ENCODE data around the gene PROM1. TPM values are rescaled to one million over a fixed set of nuclear protein-coding genes. Genes with fewer than 3 reads are reported as not detected.

PROM1 gene
- polyA plus RNA-seq, 1 donor, result 22.5 TPM

DNA sequence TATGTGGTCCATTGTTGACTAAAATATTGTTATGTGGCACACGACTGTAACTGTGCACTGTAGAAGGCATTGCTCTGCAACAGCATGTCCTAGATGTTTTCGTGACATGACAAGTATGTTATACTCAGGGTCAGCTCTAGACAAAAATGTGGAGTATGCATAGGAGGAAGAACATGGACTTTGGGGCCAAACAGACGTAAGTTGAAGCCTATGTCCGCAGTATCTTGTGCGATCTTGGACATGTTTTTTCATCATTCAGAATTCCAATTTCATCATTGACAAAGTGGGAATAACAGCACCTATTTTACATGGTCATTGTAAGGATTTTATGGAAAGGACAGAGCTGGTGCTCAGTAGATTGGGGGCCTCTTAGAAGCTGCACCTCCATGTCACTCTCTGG lies 27.7 kb upstream of the PROM1 start:
- Histone ChIP-seq H3K4me1 (ENCODE audit: control insufficient read depth, insufficient read depth, low read length) (no peaks in the 10 kb centered on the region), H3K4me3 (ENCODE audit: low read length) (no peak overlapping the region), H3K27me3 (ENCODE audit: control insufficient read depth, insufficient read depth, low read length) (no peaks in the 10 kb centered on the region), H3K27ac (ENCODE audit: low read length) (no peak overlapping the region), H3K9me3 (ENCODE audit: control insufficient read depth, low read depth, low read length) (no peaks in the 10 kb centered on the region), H3K36me3 (ENCODE audit: control insufficient read depth, insufficient read depth, low read length) (no peaks in the 10 kb centered on the region)
- no peak for DNase-seq
- 83% methylated on average over 1 of the region's 5 CpGs for WGBS (ENCODE audit: insufficient coverage, low lambda C conversion rate)

GRCh38 chr4:16110661-16111290 lies 27.0 kb upstream of the PROM1 start:
- DNase-seq, result no peak
- no peaks in the 10 kb centered on the region for H3K27me3 ChIP-seq (ENCODE audit: control insufficient read depth, insufficient read depth, low read length)
- H3K4me1 ChIP-seq (ENCODE audit: control insufficient read depth, insufficient read depth, low read length), result no peaks in the 10 kb centered on the region
- H3K27ac ChIP-seq (ENCODE audit: low read length), result no peak overlapping the region
- no peaks in the 10 kb centered on the region for H3K9me3 ChIP-seq (ENCODE audit: control insufficient read depth, low read depth, low read length)
- WGBS (ENCODE audit: insufficient coverage, low lambda C conversion rate), result no CpG with 5 or more reads among the region's 3 CpGs
- H3K36me3 ChIP-seq (ENCODE audit: control insufficient read depth, insufficient read depth, low read length), result no peaks in the 10 kb centered on the region
- H3K4me3 ChIP-seq (ENCODE audit: low read length), result no peak overlapping the region

DNA sequence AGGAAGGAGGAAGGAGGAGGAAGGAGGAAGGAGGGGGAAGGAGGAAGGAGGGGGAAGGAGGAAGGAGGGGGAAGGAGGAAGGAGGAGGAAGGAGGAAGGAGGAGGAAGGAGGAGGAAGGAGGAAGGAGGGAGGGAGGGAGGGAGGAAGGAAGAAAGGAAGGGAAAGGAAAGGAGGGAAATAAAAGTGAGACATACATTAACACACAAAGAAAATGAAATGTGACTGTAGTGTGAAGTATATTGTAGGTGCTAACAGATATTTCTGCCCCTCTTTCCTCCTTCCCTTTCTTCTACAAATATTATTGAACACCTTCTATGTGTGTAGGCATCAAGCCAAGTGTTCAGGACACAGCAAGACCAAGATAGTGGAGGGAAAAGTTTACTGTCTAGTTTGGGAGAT lies 26.4 kb upstream of the PROM1 start:
- Histone ChIP-seq H3K27me3 (ENCODE audit: control insufficient read depth, insufficient read depth, low read length) (no peaks in the 10 kb centered on the region), H3K9me3 (ENCODE audit: control insufficient read depth, low read depth, low read length) (no peaks in the 10 kb centered on the region), H3K36me3 (ENCODE audit: control insufficient read depth, insufficient read depth, low read length) (no peaks in the 10 kb centered on the region), H3K4me1 (ENCODE audit: control insufficient read depth, insufficient read depth, low read length) (no peaks in the 10 kb centered on the region), H3K4me3 (ENCODE audit: low read length) (no peak overlapping the region), H3K27ac (ENCODE audit: low read length) (no peak overlapping the region)
- DNase-seq, result no peak

- no peaks in the 10 kb centered on the region for H3K36me3 ChIP-seq (ENCODE audit: control insufficient read depth, insufficient read depth, low read length)
- WGBS (ENCODE audit: insufficient coverage, low lambda C conversion rate), result no CpG with 5 or more reads among the region's 6 CpGs
- no peaks in the 10 kb centered on the region for H3K4me1 ChIP-seq (ENCODE audit: control insufficient read depth, insufficient read depth, low read length)
- no peak overlapping the region for H3K27ac ChIP-seq (ENCODE audit: low read length)
- no peak for DNase-seq
- H3K4me3 ChIP-seq (ENCODE audit: low read length), result no peak overlapping the region
- H3K9me3 ChIP-seq (ENCODE audit: control insufficient read depth, low read depth, low read length), result no peaks in the 10 kb centered on the region
- no peaks in the 10 kb centered on the region for H3K27me3 ChIP-seq (ENCODE audit: control insufficient read depth, insufficient read depth, low read length)
Observed at GRCh38 chr4:16109256-16109655, 25.4 kb upstream of the PROM1 start.

- DNase-seq, result no peak
- no CpG with 5 or more reads among the region's 6 CpGs for WGBS (ENCODE audit: insufficient coverage, low lambda C conversion rate)
- no peak overlapping the region for H3K27ac ChIP-seq (ENCODE audit: low read length)
- no peaks in the 10 kb centered on the region for H3K9me3 ChIP-seq (ENCODE audit: control insufficient read depth, low read depth, low read length)
- no peak overlapping the region for H3K4me3 ChIP-seq (ENCODE audit: low read length)
- no peaks in the 10 kb centered on the region for H3K36me3 ChIP-seq (ENCODE audit: control insufficient read depth, insufficient read depth, low read length)
- H3K4me1 ChIP-seq (ENCODE audit: control insufficient read depth, insufficient read depth, low read length), result no peaks in the 10 kb centered on the region
- H3K27me3 ChIP-seq (ENCODE audit: control insufficient read depth, insufficient read depth, low read length), result no peaks in the 10 kb centered on the region
Observed at GRCh38 chr4:16106956-16107355, 23.1 kb upstream of the PROM1 start.

DNA sequence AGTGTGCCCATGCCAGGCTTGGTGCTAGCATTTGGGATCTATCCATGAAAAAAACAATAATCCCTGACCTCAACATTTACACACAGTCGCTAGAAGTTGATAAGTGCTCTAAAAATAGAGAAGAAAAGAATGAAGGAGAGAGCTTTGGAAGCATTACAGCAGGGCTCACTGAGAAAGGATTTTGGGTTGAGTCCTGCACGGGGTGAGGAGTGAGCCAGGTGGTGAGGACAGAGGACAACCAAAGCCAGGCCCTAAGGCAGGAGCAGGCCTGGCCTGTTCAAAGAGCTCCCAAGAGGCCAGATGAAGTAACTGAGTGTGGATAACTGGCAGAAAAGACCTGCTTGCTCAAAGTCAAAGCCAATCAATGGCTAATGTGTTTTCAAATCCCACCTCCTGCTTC lies 20.7 kb upstream of the PROM1 start:
- DNase-seq, result no peak
- Histone ChIP-seq H3K27ac (ENCODE audit: low read length) (no peak overlapping the region), H3K36me3 (ENCODE audit: control insufficient read depth, insufficient read depth, low read length) (no peaks in the 10 kb centered on the region), H3K27me3 (ENCODE audit: control insufficient read depth, insufficient read depth, low read length) (no peaks in the 10 kb centered on the region), H3K4me1 (ENCODE audit: control insufficient read depth, insufficient read depth, low read length) (no peaks in the 10 kb centered on the region), H3K4me3 (ENCODE audit: low read length) (no peak overlapping the region), H3K9me3 (ENCODE audit: control insufficient read depth, low read depth, low read length) (no peaks in the 10 kb centered on the region)
- WGBS (ENCODE audit: insufficient coverage, low lambda C conversion rate), result no CpG with 5 or more reads among the region's 2 CpGs

DNA sequence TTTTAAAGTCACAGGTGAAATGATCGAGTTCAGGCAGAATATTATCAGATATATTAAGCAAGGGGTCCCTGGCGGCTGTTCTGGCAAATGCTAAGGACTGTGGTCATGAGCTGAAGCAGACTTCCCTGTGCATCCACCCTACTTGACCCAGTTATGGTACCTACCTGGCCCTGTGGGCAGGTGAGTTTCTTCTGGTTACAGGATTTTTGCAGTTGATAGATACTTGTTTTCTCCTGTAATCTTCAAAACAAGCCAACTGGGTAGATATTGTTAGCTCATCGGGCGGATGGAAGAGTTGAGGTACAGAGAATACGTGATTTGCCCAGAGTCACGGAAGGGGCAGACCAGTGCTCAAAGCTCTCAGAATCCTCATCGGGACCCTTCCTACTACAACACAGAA lies 18.5 kb upstream of the PROM1 start:
- Histone ChIP-seq H3K9me3 (ENCODE audit: control insufficient read depth, low read depth, low read length) (no peaks in the 10 kb centered on the region), H3K27me3 (ENCODE audit: control insufficient read depth, insufficient read depth, low read length) (no peaks in the 10 kb centered on the region), H3K27ac (ENCODE audit: low read length) (no peak overlapping the region), H3K4me1 (ENCODE audit: control insufficient read depth, insufficient read depth, low read length) (no peaks in the 10 kb centered on the region), H3K36me3 (ENCODE audit: control insufficient read depth, insufficient read depth, low read length) (no peaks in the 10 kb centered on the region), H3K4me3 (ENCODE audit: low read length) (no peak overlapping the region)
- no CpG with 5 or more reads among the region's 7 CpGs for WGBS (ENCODE audit: insufficient coverage, low lambda C conversion rate)
- no peak for DNase-seq

DNA sequence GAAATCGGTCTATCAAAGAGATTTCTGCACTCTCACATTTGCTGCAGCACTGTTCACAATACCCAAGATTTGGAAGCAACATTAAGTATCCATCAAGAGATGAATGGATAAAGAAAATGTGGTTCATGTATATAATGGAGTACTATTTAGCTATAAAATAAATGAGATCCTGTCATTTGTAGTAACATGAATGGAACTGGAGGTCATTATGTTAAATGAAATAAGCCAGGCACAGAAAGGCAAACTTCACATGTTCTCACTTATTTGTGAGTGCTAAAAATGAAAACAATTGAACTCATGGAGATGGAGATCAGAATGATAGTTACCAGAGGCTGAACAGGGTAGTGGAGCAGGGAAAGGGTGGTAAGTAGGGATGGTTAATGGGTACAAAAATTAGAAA lies 17.0 kb upstream of the PROM1 start:
- H3K4me1 ChIP-seq (ENCODE audit: control insufficient read depth, insufficient read depth, low read length), result no peaks in the 10 kb centered on the region
- H3K36me3 ChIP-seq (ENCODE audit: control insufficient read depth, insufficient read depth, low read length), result no peaks in the 10 kb centered on the region
- 100% methylated on average over 1 of the region's 1 CpG for WGBS (ENCODE audit: insufficient coverage, low lambda C conversion rate)
- H3K27me3 ChIP-seq (ENCODE audit: control insufficient read depth, insufficient read depth, low read length), result no peaks in the 10 kb centered on the region
- no peak overlapping the region for H3K4me3 ChIP-seq (ENCODE audit: low read length)
- H3K9me3 ChIP-seq (ENCODE audit: control insufficient read depth, low read depth, low read length), result no peaks in the 10 kb centered on the region
- DNase-seq, result no peak
- H3K27ac ChIP-seq (ENCODE audit: low read length), result no peak overlapping the region

- no peak for DNase-seq
- H3K36me3 ChIP-seq (ENCODE audit: control insufficient read depth, insufficient read depth, low read length), result no peaks in the 10 kb centered on the region
- no peak overlapping the region for H3K27ac ChIP-seq (ENCODE audit: low read length)
- H3K9me3 ChIP-seq (ENCODE audit: control insufficient read depth, low read depth, low read length), result peaks cover 6% of the 10 kb centered on the region
- no peaks in the 10 kb centered on the region for H3K27me3 ChIP-seq (ENCODE audit: control insufficient read depth, insufficient read depth, low read length)
- WGBS (ENCODE audit: insufficient coverage, low lambda C conversion rate), result 100% methylated on average over 1 of the region's 4 CpGs
- H3K4me3 ChIP-seq (ENCODE audit: low read length), result no peak overlapping the region
- no peaks in the 10 kb centered on the region for H3K4me1 ChIP-seq (ENCODE audit: control insufficient read depth, insufficient read depth, low read length)
Observed at GRCh38 chr4:16092682-16093319, 9.0 kb upstream of the PROM1 start.

- WGBS (ENCODE audit: insufficient coverage, low lambda C conversion rate), result no CpG with 5 or more reads among the region's 2 CpGs
- Histone ChIP-seq H3K4me3 (ENCODE audit: low read length) (no peak overlapping the region), H3K9me3 (ENCODE audit: control insufficient read depth, low read depth, low read length) (peaks cover 6% of the 10 kb centered on the region), H3K27me3 (ENCODE audit: control insufficient read depth, insufficient read depth, low read length) (peaks cover 12% of the 10 kb centered on the region), H3K36me3 (ENCODE audit: control insufficient read depth, insufficient read depth, low read length) (no peaks in the 10 kb centered on the region), H3K27ac (ENCODE audit: low read length) (no peak overlapping the region), H3K4me1 (ENCODE audit: control insufficient read depth, insufficient read depth, low read length) (no peaks in the 10 kb centered on the region)
- DNase-seq, result no peak
Observed at GRCh38 chr4:16090096-16090705, 6.4 kb upstream of the PROM1 start.

DNA sequence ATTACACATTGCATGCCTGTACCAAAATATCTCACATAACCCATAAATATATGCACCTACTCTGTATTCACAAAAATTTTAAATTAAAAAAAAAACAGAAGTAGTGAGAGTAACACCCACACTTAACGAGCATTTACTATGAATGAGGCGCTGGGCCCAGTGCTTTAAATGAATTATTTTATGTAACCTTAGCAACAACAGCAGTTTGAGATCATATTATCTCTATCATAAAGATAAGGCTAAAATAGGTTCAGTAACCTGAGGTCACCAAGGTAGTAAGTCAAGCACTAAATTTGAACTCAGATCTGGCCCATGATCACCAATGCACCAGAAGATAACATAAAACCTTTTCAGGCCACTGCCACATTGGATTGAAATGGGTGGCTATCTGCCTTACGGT lies 5.3 kb upstream of the PROM1 start:
- H3K36me3 ChIP-seq (ENCODE audit: control insufficient read depth, insufficient read depth, low read length), result no peaks in the 10 kb centered on the region
- peaks cover 6% of the 10 kb centered on the region for H3K9me3 ChIP-seq (ENCODE audit: control insufficient read depth, low read depth, low read length)
- H3K4me1 ChIP-seq (ENCODE audit: control insufficient read depth, insufficient read depth, low read length), result no peaks in the 10 kb centered on the region
- H3K4me3 ChIP-seq (ENCODE audit: low read length), result no peak overlapping the region
- peaks cover 20% of the 10 kb centered on the region for H3K27me3 ChIP-seq (ENCODE audit: control insufficient read depth, insufficient read depth, low read length)
- DNase-seq, result no peak
- H3K27ac ChIP-seq (ENCODE audit: low read length), result no peak overlapping the region
- WGBS (ENCODE audit: insufficient coverage, low lambda C conversion rate), result no CpG with 5 or more reads among the region's 3 CpGs
